Skeletal muscle tissue (tissue), 4 donors: ENCODE results near the gene GAB1. TPM values are rescaled to one million over a fixed set of nuclear protein-coding genes. Genes with fewer than 3 reads are reported as not detected.

ENCODE experiments used
- H3K27ac ChIP-seq: one replicate; pipeline ENCODE4 v1.7.0; 2013; ENCODE audit warnings: mild to moderate bottlenecking, low read depth, low read length, inconsistent platforms
- H3K27me3 ChIP-seq, 3 donors: one replicate each; pipeline ENCODE4 v1.7.0; 2013; ENCODE audit warnings: low read length in 3 of 3; ENCODE audit not compliant: control insufficient read depth in 3 of 3, insufficient read depth in 3 of 3
- H3K36me3 ChIP-seq, 3 donors: one replicate each; pipeline ENCODE4 v1.7.0; 2013; ENCODE audit warnings: low read length in 3 of 3; ENCODE audit not compliant: control insufficient read depth in 3 of 3, insufficient read depth in 3 of 3
- H3K4me1 ChIP-seq, 3 donors: one replicate each; pipeline ENCODE4 v1.7.0; 2013; ENCODE audit warnings: low read length in 3 of 3, mild to moderate bottlenecking in 3 of 3; ENCODE audit not compliant: control insufficient read depth in 3 of 3, insufficient read depth in 3 of 3
- H3K4me3 ChIP-seq, 3 donors: one replicate each; pipeline ENCODE4 v1.7.0; 2013; ENCODE audit warnings: low read length in 3 of 3
- H3K9ac ChIP-seq, 3 donors: one replicate each; pipeline ENCODE4 v1.7.0; 2013; ENCODE audit warnings: low read length in 3 of 3, mild to moderate bottlenecking in 3 of 3, moderate library complexity in 2 of 3, low read depth in 1 of 3
- H3K9me3 ChIP-seq, 3 donors: one replicate each; pipeline ENCODE4 v1.7.0; 2013; ENCODE audit warnings: low read length in 3 of 3; ENCODE audit not compliant: control insufficient read depth in 3 of 3
- total RNA-seq: library from RNA; depleted of rRNA; stranded (reverse); fragments of >200 nt; gene quantifications from one replicate; pipeline ENCODE4 v1.2.3, GENCODE V29; 2014
- donor health status: Osteomylitis.

Gene GAB1
- total RNA-seq, 1 donor from 2014 or later, result 36.0 TPM

DNA sequence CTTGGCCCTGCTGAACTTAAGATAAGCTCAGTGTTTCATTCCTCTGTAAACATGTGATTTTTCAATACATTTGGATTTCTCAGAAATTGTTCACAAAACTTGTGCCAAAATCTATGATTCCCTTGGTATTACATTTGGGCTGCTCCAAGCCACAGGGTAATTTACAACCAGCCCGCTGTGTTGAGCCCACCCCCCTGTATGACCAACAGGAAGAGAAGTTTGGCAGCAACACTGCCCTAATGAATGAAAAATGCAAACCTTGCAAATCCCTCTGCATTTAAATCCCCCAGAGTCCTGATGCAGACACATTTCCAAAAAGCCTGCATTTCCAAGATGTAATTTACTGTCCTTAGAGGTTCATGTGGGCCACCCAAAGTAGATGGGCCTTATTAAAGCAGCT lies 34.1 kb upstream of the GAB1 start:
- Histone ChIP-seq H3K4me1 (no peaks in the 10 kb centered on the region), H3K27me3 (no peaks in the 10 kb centered on the region), H3K27ac (no peak overlapping the region), H3K4me3 (no peak overlapping the region), H3K9me3 (no peaks in the 10 kb centered on the region), H3K36me3 (no peaks in the 10 kb centered on the region), H3K9ac (no peak overlapping the region)

DNA sequence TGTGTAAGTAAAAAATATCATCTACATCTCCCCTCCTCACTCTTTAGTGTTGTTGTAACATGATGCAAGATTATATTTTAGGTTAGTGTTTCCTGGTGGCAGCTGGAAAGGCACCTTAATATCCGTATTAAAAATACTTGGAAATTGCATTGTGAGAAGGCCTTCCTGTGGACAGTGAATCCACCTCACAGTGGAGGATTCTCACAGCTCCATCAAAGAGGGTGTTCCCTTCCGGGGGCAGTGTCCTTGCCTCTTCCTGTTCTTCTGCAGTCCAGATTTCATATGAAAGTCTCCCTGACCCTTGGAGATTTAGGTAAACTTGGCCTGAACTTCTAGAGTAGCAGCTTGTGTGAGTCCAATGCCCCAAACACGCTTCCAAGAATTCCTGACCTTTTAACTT lies 29.9 kb upstream of the GAB1 start:
- no peak overlapping the region for H3K4me3 ChIP-seq
- no peaks in the 10 kb centered on the region for H3K4me1 ChIP-seq
- no peaks in the 10 kb centered on the region for H3K27me3 ChIP-seq
- no peak overlapping the region for H3K27ac ChIP-seq
- H3K9me3 ChIP-seq, result no peaks in the 10 kb centered on the region
- H3K36me3 ChIP-seq, result no peaks in the 10 kb centered on the region
- no peak overlapping the region for H3K9ac ChIP-seq

- no peak overlapping the region for H3K9ac ChIP-seq
- H3K36me3 ChIP-seq, result no peaks in the 10 kb centered on the region
- no peaks in the 10 kb centered on the region for H3K9me3 ChIP-seq
- no peaks in the 10 kb centered on the region for H3K27me3 ChIP-seq
- H3K4me1 ChIP-seq, result no peaks in the 10 kb centered on the region
- H3K4me3 ChIP-seq, result no peak overlapping the region
- H3K27ac ChIP-seq, result no peak overlapping the region
Measured at GRCh38 chr4:143307531-143307930, 29.1 kb upstream of the GAB1 start.

- Histone ChIP-seq H3K36me3 (no peaks in the 10 kb centered on the region), H3K27ac (no peak overlapping the region), H3K4me3 (no peak overlapping the region), H3K9me3 (no peaks in the 10 kb centered on the region), H3K4me1 (no peaks in the 10 kb centered on the region), H3K9ac (no peak overlapping the region), H3K27me3 (no peaks in the 10 kb centered on the region)
Measured at GRCh38 chr4:143308377-143308776, 28.3 kb upstream of the GAB1 start.

DNA sequence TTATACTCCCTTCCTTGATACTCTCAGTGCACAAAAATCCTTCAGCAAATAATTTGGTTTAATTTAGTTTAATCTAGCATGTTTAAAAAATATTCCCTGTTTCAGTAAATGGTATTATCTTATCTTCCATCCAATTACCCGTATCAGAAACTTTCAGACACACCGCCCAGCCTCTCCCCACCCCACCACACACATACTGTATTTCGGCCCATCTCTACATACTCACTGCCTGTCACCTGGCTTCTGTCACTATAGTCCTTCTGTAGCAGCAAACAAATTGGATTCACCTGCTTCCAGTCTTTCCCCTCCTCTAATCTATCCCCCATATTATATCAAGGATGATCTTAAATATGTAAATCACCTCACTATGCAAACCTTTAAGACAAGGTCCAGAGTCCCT lies 24.8 kb upstream of the GAB1 start:
- Histone ChIP-seq H3K27me3 (no peaks in the 10 kb centered on the region), H3K4me1 (no peaks in the 10 kb centered on the region), H3K4me3 (no peak overlapping the region), H3K9me3 (no peaks in the 10 kb centered on the region), H3K27ac (no peak overlapping the region), H3K9ac (no peak overlapping the region), H3K36me3 (no peaks in the 10 kb centered on the region)

GRCh38 chr4:143313521-143313920 lies 23.2 kb upstream of the GAB1 start:
- Histone ChIP-seq H3K27ac (no peak overlapping the region), H3K4me1 (no peaks in the 10 kb centered on the region), H3K27me3 (no peaks in the 10 kb centered on the region), H3K9me3 (no peaks in the 10 kb centered on the region), H3K9ac (no peak overlapping the region), H3K4me3 (no peak overlapping the region), H3K36me3 (no peaks in the 10 kb centered on the region)

GRCh38 chr4:143313996-143314395 lies 22.7 kb upstream of the GAB1 start:
- Histone ChIP-seq H3K27ac (no peak overlapping the region), H3K4me3 (no peak overlapping the region), H3K36me3 (no peaks in the 10 kb centered on the region), H3K9ac (no peak overlapping the region), H3K27me3 (no peaks in the 10 kb centered on the region), H3K9me3 (no peaks in the 10 kb centered on the region), H3K4me1 (no peaks in the 10 kb centered on the region)

DNA sequence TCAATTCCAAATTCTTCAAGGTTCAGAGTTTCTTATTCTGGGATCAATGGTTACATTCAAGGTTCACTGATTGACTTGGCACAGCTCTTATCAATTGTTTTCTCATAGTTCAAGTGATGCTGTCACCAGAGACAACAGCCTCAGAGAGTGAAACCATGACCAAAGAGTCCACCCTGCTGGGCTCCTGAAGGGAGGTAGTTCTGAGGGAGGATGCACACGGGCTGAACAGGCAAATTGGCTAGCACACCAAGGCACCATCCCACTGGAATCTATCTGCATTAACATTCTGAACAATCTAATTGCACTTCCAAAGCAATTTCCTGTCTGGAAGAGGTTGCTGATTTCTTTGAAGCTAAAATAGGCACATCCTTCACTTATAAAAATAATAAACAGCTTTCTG lies 16.6 kb upstream of the GAB1 start:
- Histone ChIP-seq H3K36me3 (no peaks in the 10 kb centered on the region), H3K27me3 (no peaks in the 10 kb centered on the region), H3K27ac (no peak overlapping the region), H3K9me3 (no peaks in the 10 kb centered on the region), H3K4me3 (no peak overlapping the region), H3K4me1 (no peaks in the 10 kb centered on the region), H3K9ac (no peak overlapping the region)

DNA sequence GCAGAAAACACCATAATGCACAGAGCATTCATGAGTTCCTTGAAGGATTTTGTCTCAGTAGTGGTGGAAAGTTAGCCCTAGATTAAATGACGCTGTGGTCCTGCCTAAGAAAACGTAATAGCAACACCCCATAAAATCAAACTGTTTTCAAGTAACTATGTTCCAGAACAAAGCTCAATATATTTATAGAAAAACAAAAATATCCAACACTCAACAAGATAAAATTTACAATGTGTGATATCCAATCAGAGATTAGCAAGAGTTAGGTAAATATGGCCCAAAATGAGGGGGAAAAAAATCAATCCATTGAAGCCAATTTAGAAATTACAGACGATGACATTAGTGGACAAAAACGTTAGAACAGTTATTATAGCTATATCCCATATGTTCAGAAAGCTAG lies 9.9 kb upstream of the GAB1 start:
- Histone ChIP-seq H3K9ac (no peak overlapping the region), H3K27ac (no peak overlapping the region), H3K4me1 (no peaks in the 10 kb centered on the region), H3K27me3 (no peaks in the 10 kb centered on the region), H3K36me3 (no peaks in the 10 kb centered on the region), H3K9me3 (no peaks in the 10 kb centered on the region), H3K4me3 (no peak overlapping the region)

GRCh38 chr4:143329985-143330384 lies 6.7 kb upstream of the GAB1 start:
- H3K9ac ChIP-seq, result no peak overlapping the region
- no peaks in the 10 kb centered on the region for H3K27me3 ChIP-seq
- no peak overlapping the region for H3K27ac ChIP-seq
- no peaks in the 10 kb centered on the region for H3K9me3 ChIP-seq
- H3K36me3 ChIP-seq, result no peaks in the 10 kb centered on the region
- H3K4me3 ChIP-seq, result no peak overlapping the region
- H3K4me1 ChIP-seq, result no peaks in the 10 kb centered on the region
